DOHH2 (cell line): ENCODE measurements around the gene EPB41L2.

Experiments
- H3F3A ChIP-seq: fragments of 200-600 bp; sonication (generic), shearing (Covaris generic); 2 replicates; pipeline ENCODE4 v1.6.0; 2016; ENCODE audit warnings: antibody characterized with exemption, mild to moderate bottlenecking; ENCODE audit not compliant: control insufficient read depth, insufficient read depth
- H3K27ac ChIP-seq: fragments of 200-600 bp; sonication (generic); 2 replicates; pipeline ENCODE4 v1.5.1; 2014; ENCODE audit warnings: low read depth, mild to moderate bottlenecking, low read length, moderate library complexity
- H3K27me3 ChIP-seq: fragments of 200-600 bp; sonication (generic); 2 replicates; pipeline ENCODE4 v1.6.1; 2014; ENCODE audit warnings: mild to moderate bottlenecking, low read length, mixed read lengths; ENCODE audit not compliant: control insufficient read depth
- H3K36me3 ChIP-seq: fragments of 200-600 bp; sonication (generic); 2 replicates; pipeline ENCODE4 v1.6.1; 2014; ENCODE audit warnings: mild to moderate bottlenecking, low read length, moderate library complexity, mixed read lengths; ENCODE audit not compliant: control insufficient read depth
- H3K4me1 ChIP-seq: fragments of 200-600 bp; sonication (generic); 2 replicates; pipeline ENCODE4 v1.6.1; 2014; ENCODE audit warnings: mild to moderate bottlenecking, low read length, mixed read lengths; ENCODE audit not compliant: control insufficient read depth
- H3K4me2 ChIP-seq: fragments of 200-600 bp; sonication (generic); 2 replicates; pipeline ENCODE4 v1.6.0; 2014; ENCODE audit warnings: mild to moderate bottlenecking, low read length, moderate library complexity
- H3K4me3 ChIP-seq: fragments of 200-600 bp; sonication (generic); 2 replicates; pipeline ENCODE4 v1.5.1; 2014; ENCODE audit warnings: mild to moderate bottlenecking, low read length, mixed read lengths
- H3K79me2 ChIP-seq: fragments of 200-600 bp; sonication (generic); 2 replicates; pipeline ENCODE4 v1.6.1; 2014; ENCODE audit warnings: mild to moderate bottlenecking, low read length, mixed read lengths; ENCODE audit not compliant: control insufficient read depth
- H3K9me2 ChIP-seq: fragments of 200-600 bp; sonication (generic); replicated peaks from 2 replicates; pipeline ENCODE4 v1.6.1; 2014; ENCODE audit warnings: mild to moderate bottlenecking, low read length, mixed read lengths; ENCODE audit not compliant: control insufficient read depth
- H3K9me3 ChIP-seq: fragments of 200-600 bp; sonication (generic); 2 replicates; pipeline ENCODE4 v1.6.1; 2014; ENCODE audit warnings: antibody characterized with exemption, low read length, mixed read lengths; ENCODE audit not compliant: control insufficient read depth, insufficient read depth
- H4K20me1 ChIP-seq: fragments of 200-600 bp; sonication (generic); 2 replicates; pipeline ENCODE4 v1.6.0; 2014; ENCODE audit warnings: low read depth, mild to moderate bottlenecking, antibody characterized with exemption, low read length, moderate library complexity; ENCODE audit not compliant: control insufficient read depth, insufficient read depth
- CTCF ChIP-seq: fragments of 200-600 bp; sonication (generic); IDR thresholded peaks from one replicate; pipeline ENCODE4 v1.5.1; 2014; ENCODE audit warnings: antibody characterized with exemption, mild to moderate bottlenecking, low read depth, low read length; ENCODE audit not compliant: poor library complexity, severe bottlenecking
- EZH2phosphoT487 ChIP-seq: fragments of 200-600 bp; sonication (generic); IDR thresholded peaks from 2 replicates; pipeline ENCODE4 v1.6.1; 2017; ENCODE audit warnings: borderline replicate concordance, mild to moderate bottlenecking, antibody characterized with exemption, low read length, moderate library complexity, mixed read lengths

Gene EPB41L2

DNA sequence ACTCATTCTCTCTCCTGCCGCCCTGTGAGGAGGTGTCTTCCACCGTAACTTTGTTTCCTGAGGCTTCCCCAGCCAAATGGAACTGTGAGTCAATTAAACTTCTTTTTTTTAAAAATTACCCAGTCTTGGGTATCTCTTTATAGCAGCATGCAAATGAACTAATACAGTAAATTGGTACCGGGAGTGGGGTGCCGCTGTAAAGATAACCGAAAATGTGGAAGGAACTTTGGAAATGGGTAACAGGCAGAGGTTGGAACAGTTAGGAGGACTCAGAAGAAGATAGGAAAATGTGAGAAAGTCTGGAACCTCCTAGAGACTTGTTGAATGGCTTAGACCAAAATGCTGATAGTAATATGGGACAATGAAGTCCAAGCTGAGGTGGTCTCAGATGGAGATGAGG lies 55.8 kb downstream of the EPB41L2 start:
- Histone ChIP-seq H3K36me3 (peaks cover 10% of the 10 kb centered on the region; the same call in 1 of the 2 replicates), H4K20me1 (no peaks in the 10 kb centered on the region)

DNA sequence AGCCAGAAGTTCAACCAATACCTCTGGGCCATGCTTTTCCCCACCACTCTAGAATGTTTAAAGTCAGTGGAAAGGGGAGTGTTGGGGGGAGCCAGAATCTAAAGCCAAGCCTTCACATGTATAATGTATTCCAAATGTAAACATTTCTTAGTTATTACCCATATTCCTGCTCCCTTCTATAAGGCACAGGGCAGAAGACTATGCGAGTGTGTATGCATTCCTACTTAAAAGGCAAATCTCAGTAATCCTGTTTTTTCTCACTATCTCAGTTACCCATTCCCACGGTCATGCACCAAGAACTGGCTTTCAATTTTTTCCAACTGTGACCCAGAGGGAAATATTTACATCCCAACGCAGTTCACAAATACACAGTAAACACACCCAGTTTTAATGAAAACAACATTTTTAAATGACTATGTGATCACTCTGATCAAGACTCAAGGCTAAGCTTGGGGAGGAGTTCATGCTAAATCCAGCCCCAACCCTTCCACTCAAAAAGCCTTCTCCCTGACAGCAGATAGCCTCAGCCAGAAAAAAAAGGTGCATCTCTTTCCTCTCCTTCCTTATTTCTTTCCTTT lies 57.5 kb downstream of the EPB41L2 start:
- Histone ChIP-seq H3K4me3 (no peak overlapping the region), H4K20me1 (0 out of 2 replicates have a peak, but pooled peaks cover 4% of the 10 kb centered on the region), H3K27ac (no peak overlapping the region), H3K4me2 (no peak overlapping the region), H3K9me3 (peaks cover 20% of the 10 kb centered on the region; the same call in 1 of the 2 replicates), H3K79me2 (peaks cover 93% of the 10 kb centered on the region), H3K4me1 (peaks cover 10% of the 10 kb centered on the region), H3F3A (no peaks in the 10 kb centered on the region), H3K9me2 (no peaks in the 10 kb centered on the region), H3K27me3 (no peaks in the 10 kb centered on the region), H3K36me3 (peaks cover 7% of the 10 kb centered on the region; the same call in 1 of the 2 replicates)
- TF ChIP-seq EZH2phosphoT487: no peak
- TF ChIP-seq CTCF: no peak

More for the DNA sequence above, 55.8 kb downstream of the EPB41L2 start:
- H3K9me2 ChIP-seq: no peaks in the 10 kb centered on the region
- no peaks in the 10 kb centered on the region for H3F3A ChIP-seq
- H3K27me3 ChIP-seq: no peaks in the 10 kb centered on the region
- H3K4me1 ChIP-seq: peaks cover 10% of the 10 kb centered on the region
- H3K4me3 ChIP-seq: no peak overlapping the region
- no peak overlapping the region for H3K4me2 ChIP-seq
- peaks cover 23% of the 10 kb centered on the region; the same call in 1 of the 2 replicates for H3K9me3 ChIP-seq
- peaks cover 93% of the 10 kb centered on the region for H3K79me2 ChIP-seq
- TF ChIP-seq CTCF (no peak), EZH2phosphoT487 (no peak)
- no peak overlapping the region for H3K27ac ChIP-seq

GRCh38 chr6:131004936-131005335 lies 58.1 kb downstream of the EPB41L2 start:
- H4K20me1 ChIP-seq: 0 out of 2 replicates have a peak, but pooled peaks cover 4% of the 10 kb centered on the region
- no peak overlapping the region for H3K27ac ChIP-seq
- no peak overlapping the region for H3K4me2 ChIP-seq
- H3K27me3 ChIP-seq: no peaks in the 10 kb centered on the region
- H3K36me3 ChIP-seq: peaks cover 7% of the 10 kb centered on the region; the same call in 1 of the 2 replicates
- no peak overlapping the region for H3K4me3 ChIP-seq
- H3K79me2 ChIP-seq: peaks cover 95% of the 10 kb centered on the region
- no peaks in the 10 kb centered on the region for H3F3A ChIP-seq
- H3K9me2 ChIP-seq: no peaks in the 10 kb centered on the region
- TF ChIP-seq CTCF (no peak), EZH2phosphoT487 (no peak)
- peaks cover 20% of the 10 kb centered on the region; the same call in 1 of the 2 replicates for H3K9me3 ChIP-seq
- peaks cover 10% of the 10 kb centered on the region for H3K4me1 ChIP-seq
